Natural killer cell (primary cell): Measurements from ENCODE around the gene CD79A. TPM values are rescaled to one million over a fixed set of nuclear protein-coding genes. Genes with fewer than 3 reads are reported as not detected.
A peak's percentile ranks its signal among the peaks of the same experiment; 100 is the strongest.

Experiments used
- ATAC-seq, 3 donors: fragments of 150-1000 bp in 2 of 3; fragments of 200-7000 bp in 1 of 3; cut with Tn5 transposase; 1 replicate in 1 of 3; 2 replicates in 2 of 3; pipeline ENCODE4 v1.10.0; 2021; ENCODE audit warnings: mild to moderate bottlenecking in 2 of 3, moderate library complexity in 2 of 3
- DNase-seq, 2 donors: peaks; one replicate each; pipeline versions ENCODE4 v3.0.0 to v3.0.0-alpha.2; 2013 to 2021; ENCODE audit warnings: mixed read lengths in 1 of 2
- H3K27ac ChIP-seq: one replicate; pipeline ENCODE4 v1.5.1; 2013; ENCODE audit warnings: mild to moderate bottlenecking, low read length
- H3K27me3 ChIP-seq: one replicate; pipeline ENCODE4 v1.6.1; 2013; ENCODE audit warnings: low read length; ENCODE audit not compliant: control insufficient read depth, insufficient read depth
- H3K36me3 ChIP-seq: one replicate; pipeline ENCODE4 v1.6.1; 2013; ENCODE audit warnings: low read length; ENCODE audit not compliant: control insufficient read depth, insufficient read depth
- H3K4me1 ChIP-seq: one replicate; pipeline ENCODE4 v1.6.1; 2013; ENCODE audit warnings: low read length; ENCODE audit not compliant: control insufficient read depth, insufficient read depth
- H3K4me3 ChIP-seq: one replicate; pipeline ENCODE4 v1.5.1; 2013; ENCODE audit warnings: low read length
- H3K9me3 ChIP-seq: one replicate; pipeline ENCODE4 v1.6.1; 2013; ENCODE audit warnings: low read length; ENCODE audit not compliant: control insufficient read depth, insufficient read depth
- H3K27ac Mint-ChIP-seq, 2 donors: one replicate each; pipeline ENCODE4 v1.8.0; 2022; ENCODE audit warnings: mild to moderate bottlenecking in 2 of 2, mixed read lengths in 2 of 2, moderate library complexity in 1 of 2
- H3K27me3 Mint-ChIP-seq, 2 donors: one replicate each; pipeline ENCODE4 v1.8.0; 2022; ENCODE audit warnings: low read depth in 2 of 2, mixed read lengths in 2 of 2
- H3K36me3 Mint-ChIP-seq: one replicate; pipeline ENCODE4 v1.8.0; 2022; ENCODE audit warnings: mixed read lengths
- H3K4me1 Mint-ChIP-seq, 2 donors: one replicate each; pipeline ENCODE4 v1.8.0; 2022; ENCODE audit warnings: mixed read lengths in 2 of 2
- H3K4me3 Mint-ChIP-seq: one replicate; pipeline ENCODE4 v1.8.0; 2022; ENCODE audit warnings: mild to moderate bottlenecking, moderate library complexity, mixed read lengths
- H3K9me3 Mint-ChIP-seq, 2 donors: one replicate each; pipeline ENCODE4 v1.8.0; 2022; ENCODE audit warnings: mixed read lengths in 2 of 2
- CTCF ChIP-seq: fragments of 200-600 bp; IDR thresholded peaks from one replicate; pipeline ENCODE4 v1.8.0; 2022; ENCODE audit warnings: antibody characterized with exemption
- WGBS: methylation state at CpG from one replicate; pipeline ENCODE4 v1.1.7; 2013; ENCODE audit warnings: missing lambda C conversion rate; ENCODE audit not compliant: insufficient coverage; 5-methylcytosine and 5-hydroxymethylcytosine counted together
- intact Hi-C: fragments of 100-400 bp; cut with micrococcal nuclease; formaldehyde crosslinking; loops from one replicate; pipeline ENCODE4 v1.14.2; 2022
- total RNA-seq, 4 donors: library from RNA; stranded (reverse); fragments of 120-200 nt in 1 of 4; gene quantifications; one replicate each; pipeline versions ENCODE4 v1.2.3 to v1.2.4, GENCODE V29; 2013 to 2022

Gene CD79A
- total RNA-seq, 3 donors from 2014 or later (not counting 1 experiment from before 2014, with no cell fraction given) = 5.6 to 35.5 (median 6.0) TPM

- Mint-ChIP-seq H3K27ac (peak overlapping the region; percentile 10 to 80), H3K9me3 (no peaks in the 10 kb centered on the region), H3K27me3 (peaks cover 0 to 10% of the 10 kb centered on the region in 2 donors), H3K4me1 (peaks cover 28 to 42% of the 10 kb centered on the region in 2 donors), H3K4me3 (peak overlapping the region; percentile 90), H3K36me3 (no peaks in the 10 kb centered on the region)
- Histone ChIP-seq H3K9me3 (no peaks in the 10 kb centered on the region), H3K36me3 (no peaks in the 10 kb centered on the region), H3K4me3 (peak overlapping the region; percentile 49), H3K27ac (no peak overlapping the region), H3K4me1 (peaks cover 43% of the 10 kb centered on the region), H3K27me3 (peaks cover 38% of the 10 kb centered on the region)
- no peak for TF ChIP-seq CTCF
- DNase-seq (peak in 1 of 2 donors; percentile 76), ATAC-seq (peak; percentile 49 to 63 (median 61))
- WGBS = 7% methylated on average over 28 of the region's 29 CpGs
- intact Hi-C loops = no loop called here
Measured at GRCh38 chr19:41928754-41929535, 51.9 kb downstream of the CD79A start.

- ATAC-seq = no peak
- Mint-ChIP-seq H3K27ac (peak overlapping the region; percentile 10 to 80), H3K36me3 (no peaks in the 10 kb centered on the region), H3K4me1 (peaks cover 32 to 49% of the 10 kb centered on the region in 2 donors), H3K4me3 (peak overlapping the region; percentile 90), H3K9me3 (no peaks in the 10 kb centered on the region), H3K27me3 (peaks cover under 1 to 10% of the 10 kb centered on the region in 2 donors)
- 42% methylated on average over 14 of the region's 14 CpGs for WGBS
- Histone ChIP-seq H3K4me1 (peaks cover 50% of the 10 kb centered on the region), H3K4me3 (no peak overlapping the region), H3K27ac (no peak overlapping the region), H3K27me3 (peaks cover 31% of the 10 kb centered on the region), H3K36me3 (no peaks in the 10 kb centered on the region), H3K9me3 (no peaks in the 10 kb centered on the region)
- DNase-seq = no peak
- no peak for TF ChIP-seq CTCF
- intact Hi-C loops = no loop called here
Measured at GRCh38 chr19:41929536-41930071, 52.5 kb downstream of the CD79A start.

- no peak for ATAC-seq
- Mint-ChIP-seq H3K9me3 (no peaks in the 10 kb centered on the region), H3K36me3 (no peaks in the 10 kb centered on the region), H3K27me3 (peaks cover 8 to 16% of the 10 kb centered on the region in 2 donors), H3K4me3 (peak overlapping the region; percentile 69), H3K4me1 (peaks cover 39 to 56% of the 10 kb centered on the region in 2 donors), H3K27ac (peak overlapping the region in 1 of 2 donors; percentile 12)
- no peak for DNase-seq
- intact Hi-C loops = no loop called here
- 46% methylated on average over 4 of the region's 7 CpGs for WGBS
- Histone ChIP-seq H3K9me3 (no peaks in the 10 kb centered on the region), H3K36me3 (no peaks in the 10 kb centered on the region), H3K4me3 (no peak overlapping the region), H3K4me1 (peaks cover 57% of the 10 kb centered on the region), H3K27me3 (peaks cover 33% of the 10 kb centered on the region), H3K27ac (no peak overlapping the region)
- TF ChIP-seq CTCF = no peak
Measured at GRCh38 chr19:41930322-41930722, 53.2 kb downstream of the CD79A start.

Other genes starting within 250 kb of the CD79A start
- not detected for gene CEACAM7, start 189.0 kb upstream of the CD79A start, total RNA-seq
- not detected for gene CEACAM5, start 168.7 kb upstream of the CD79A start, total RNA-seq
- not detected for gene CEACAM6, start 121.7 kb upstream of the CD79A start, total RNA-seq
- 1 to 10 TPM in 2 of 3 donors, not detected in 1; 1.3 to 1.7 TPM for gene CEACAM3, start 80.7 kb upstream of the CD79A start, total RNA-seq
- not detected for gene LYPD4, start 32.6 kb upstream of the CD79A start, total RNA-seq
- gene DMRTC2, start 32.2 kb upstream of the CD79A start, total RNA-seq = not detected
- 1,000 to 10,000 TPM; 1,358 to 1,814 (median 1,709) TPM for gene RPS19, start 17.0 kb upstream of the CD79A start, total RNA-seq
- 1,000 to 10,000 TPM; 1,177 to 1,409 (median 1,354) TPM for gene ARHGEF1, start 5.9 kb downstream of the CD79A start, total RNA-seq
- gene ERFL, start 51.2 kb downstream of the CD79A start, total RNA-seq = 1 to 10 TPM; 1.1 to 2.1 (median 1.5) TPM
- 10 to 100 TPM; 76.8 to 100.0 (median 78.4) TPM for gene RABAC1, start 82.0 kb downstream of the CD79A start, total RNA-seq
- 10 to 100 TPM; 13.5 to 18.2 (median 14.0) TPM for gene ATP1A3, start 117.0 kb downstream of the CD79A start, total RNA-seq
- 1 to 10 TPM in 1 of 3 donors, under 1 TPM in 1, not detected in 1; 0.31 to 2.1 TPM for gene GRIK5, start 192.9 kb downstream of the CD79A start, total RNA-seq
- gene ZNF574, start 198.9 kb downstream of the CD79A start, total RNA-seq = 10 to 100 TPM; 21.6 to 23.7 (median 23.1) TPM